ENCODE measurements around the gene CKM.
"Not testable (repeated sequence)": the region's sequence is repeated elsewhere in the genome, so short reads cannot be mapped to it uniquely, and the experiment has no call there.

CKM gene

DNA sequence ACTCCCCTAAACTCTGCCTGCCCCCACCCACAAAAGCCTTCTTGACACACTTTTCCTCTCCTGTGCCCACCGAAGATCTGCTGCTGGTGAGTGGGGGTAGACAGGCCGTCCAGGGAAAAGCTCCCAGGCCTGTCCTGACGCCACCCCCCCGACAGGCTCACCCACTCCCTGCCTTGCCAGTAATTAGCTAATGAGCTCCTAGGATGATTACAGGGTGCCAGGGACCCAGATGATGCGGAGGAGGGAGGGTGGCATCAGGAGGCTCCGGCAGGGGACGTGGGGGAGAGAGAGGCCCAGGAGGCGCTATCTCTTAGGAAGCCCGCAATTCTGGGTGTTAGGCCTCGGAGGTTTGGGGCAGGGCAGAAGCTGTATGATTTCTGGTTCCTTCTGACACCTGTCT, 44.6 kb downstream of the CKM start:
- ATAC-seq (ENCODE audit: low read depth) (no peak), DNase-seq (ENCODE audit: low spot score in 2 of 2) (no peak)
- peaks cover 27% of the 10 kb centered on the region for H3K36me3 Mint-ChIP-seq
- H3K4me1 Mint-ChIP-seq, result no peaks in the 10 kb centered on the region
- no peaks in the 10 kb centered on the region for H3K9me3 Mint-ChIP-seq
- H3K27me3 Mint-ChIP-seq, result no peaks in the 10 kb centered on the region
- H3K4me3 Mint-ChIP-seq, result no peak overlapping the region
- H3K27ac Mint-ChIP-seq, result no peak overlapping the region

DNA sequence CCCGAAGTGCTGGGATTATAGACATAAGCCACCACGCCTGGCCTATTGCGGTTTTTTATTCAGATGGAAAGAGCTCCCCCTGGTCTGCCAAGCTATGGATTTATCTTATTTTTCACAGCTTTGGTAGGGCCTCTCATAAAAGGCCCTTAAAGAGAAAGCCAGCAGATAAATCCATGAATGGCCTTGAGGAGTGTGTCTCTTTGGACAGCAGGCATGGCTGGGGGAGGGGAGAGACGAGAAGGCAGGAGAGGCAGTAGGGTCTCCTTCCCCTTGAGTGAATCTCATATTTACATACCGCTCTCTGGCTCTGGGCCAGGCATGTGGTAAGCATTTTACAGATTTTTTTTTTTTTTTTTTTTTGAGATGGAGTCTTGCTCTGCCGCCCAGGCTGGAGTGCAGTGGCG, 46.4 kb downstream of the CKM start:
- no peak overlapping the region for H3K4me3 Mint-ChIP-seq
- no peaks in the 10 kb centered on the region for H3K27me3 Mint-ChIP-seq
- H3K4me1 Mint-ChIP-seq, result no peaks in the 10 kb centered on the region
- no peaks in the 10 kb centered on the region for H3K9me3 Mint-ChIP-seq
- peaks cover 32% of the 10 kb centered on the region for H3K36me3 Mint-ChIP-seq
- ATAC-seq (ENCODE audit: low read depth) (no peak), DNase-seq (ENCODE audit: low spot score in 2 of 2) (no peak)
- no peak overlapping the region for H3K27ac Mint-ChIP-seq

DNA sequence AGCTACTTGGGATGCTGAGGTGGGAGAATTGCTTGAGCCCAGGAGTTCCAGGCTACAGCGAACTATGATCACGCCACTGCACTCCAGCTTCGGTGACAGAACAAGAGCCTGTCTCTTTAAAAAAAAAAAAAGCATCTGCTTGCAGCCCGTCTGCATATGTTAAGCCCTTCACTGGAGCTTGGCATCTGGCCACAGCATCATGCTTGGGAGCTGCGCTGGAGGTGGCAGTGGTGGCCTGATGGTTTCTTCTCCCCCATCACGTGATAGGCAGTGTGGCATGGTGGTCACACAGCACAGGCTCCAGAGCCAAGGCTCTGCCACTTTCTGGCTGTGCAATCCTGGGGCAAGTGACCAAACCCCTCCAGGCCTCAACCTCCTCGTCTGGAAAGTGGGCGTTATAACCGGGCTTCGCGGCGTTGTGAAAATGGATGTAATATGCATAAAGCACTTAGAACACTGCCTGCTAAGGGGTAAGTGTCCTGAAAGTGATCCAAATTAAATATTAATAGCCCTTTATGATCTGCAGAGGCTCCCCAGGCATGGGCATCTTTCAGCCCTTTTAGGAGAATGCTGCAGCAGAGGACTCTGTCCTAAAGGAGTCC, 47.2 kb downstream of the CKM start:
- Mint-ChIP-seq H3K4me3 (no peak overlapping the region), H3K9me3 (no peaks in the 10 kb centered on the region), H3K4me1 (no peaks in the 10 kb centered on the region), H3K27me3 (no peaks in the 10 kb centered on the region), H3K36me3 (peaks cover 30% of the 10 kb centered on the region), H3K27ac (no peak overlapping the region)
- ATAC-seq (ENCODE audit: low read depth) (no peak), DNase-seq (ENCODE audit: low spot score in 2 of 2) (no peak)

DNA sequence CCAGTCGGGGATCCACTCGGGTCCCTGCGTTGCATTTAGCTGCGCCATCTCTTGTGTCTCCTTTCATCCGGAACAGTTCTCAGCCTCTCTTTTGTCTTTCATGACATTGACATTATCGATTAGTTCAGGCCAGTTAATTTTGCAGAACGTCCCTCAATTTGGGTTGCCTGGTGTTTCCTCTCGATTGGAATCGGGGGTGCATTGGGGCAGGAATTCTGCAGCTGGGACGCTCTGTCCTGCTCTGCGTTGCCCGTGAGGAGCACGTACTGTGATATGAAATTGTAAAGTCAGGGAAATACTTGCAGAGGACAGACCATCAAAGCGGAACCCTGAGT, 49.2 kb downstream of the CKM start:
- DNase-seq (ENCODE audit: low spot score in 2 of 2), result no peak
- Mint-ChIP-seq H3K9me3 (no peaks in the 10 kb centered on the region), H3K27me3 (no peaks in the 10 kb centered on the region), H3K27ac (no peak overlapping the region), H3K4me3 (no peak overlapping the region), H3K36me3 (peaks cover 24% of the 10 kb centered on the region), H3K4me1 (no peaks in the 10 kb centered on the region)
- ATAC-seq (ENCODE audit: low read depth), result no peak

DNA sequence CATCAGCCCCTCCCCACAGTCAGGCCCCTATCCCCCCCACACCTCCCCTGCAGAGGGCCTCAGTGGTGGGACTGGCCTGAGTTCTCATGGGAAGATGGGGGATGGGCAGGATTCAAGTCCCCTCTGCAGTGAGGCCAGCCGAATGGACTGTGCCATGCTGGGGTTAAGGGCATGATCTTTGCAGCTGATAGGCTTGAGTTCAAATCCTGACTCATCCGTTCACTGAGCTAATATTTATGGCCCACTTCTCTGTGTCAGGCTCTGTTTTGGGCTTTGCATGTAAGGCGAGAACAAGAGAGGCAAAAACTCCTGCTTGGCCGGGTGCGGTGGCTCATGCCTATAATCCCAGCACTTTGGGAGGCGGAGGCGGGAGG, 51.0 kb downstream of the CKM start:
- Mint-ChIP-seq H3K4me1 (no peaks in the 10 kb centered on the region), H3K4me3 (no peak overlapping the region), H3K27ac (no peak overlapping the region), H3K9me3 (no peaks in the 10 kb centered on the region), H3K36me3 (peaks cover 20% of the 10 kb centered on the region), H3K27me3 (no peaks in the 10 kb centered on the region)
- ATAC-seq (ENCODE audit: low read depth), result no peak
- no peak for DNase-seq (ENCODE audit: low spot score in 2 of 2)

DNA sequence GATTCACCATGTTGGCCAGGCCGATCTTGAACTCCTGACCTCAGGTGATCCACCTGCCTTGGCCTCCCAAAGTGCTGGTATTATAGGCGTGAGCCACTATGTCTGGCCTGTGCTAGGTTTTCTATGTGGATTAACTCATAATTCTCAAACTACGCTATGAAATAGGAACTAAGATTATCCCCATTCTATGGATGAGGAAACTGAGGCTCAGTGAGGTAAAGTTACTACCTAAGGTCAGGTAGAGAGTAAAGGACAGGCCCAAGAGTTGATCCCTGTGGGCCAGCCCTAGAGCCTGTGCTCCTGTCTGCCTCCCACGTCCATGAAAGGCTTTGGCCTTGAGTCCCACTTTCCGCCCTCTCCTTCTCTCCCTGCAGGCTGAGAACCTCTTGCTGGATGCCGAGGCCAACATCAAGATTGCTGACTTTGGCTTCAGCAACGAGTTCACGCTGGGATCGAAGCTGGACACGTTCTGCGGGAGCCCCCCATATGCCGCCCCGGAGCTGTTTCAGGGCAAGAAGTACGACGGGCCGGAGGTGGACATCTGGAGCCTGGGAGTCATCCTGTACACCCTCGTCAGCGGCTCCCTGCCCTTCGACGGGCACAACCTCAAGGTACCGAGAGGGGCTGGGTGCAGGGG, 51.5 kb downstream of the CKM start:
- Mint-ChIP-seq H3K4me1 (no peaks in the 10 kb centered on the region), H3K9me3 (no peaks in the 10 kb centered on the region), H3K4me3 (no peak overlapping the region), H3K27ac (no peak overlapping the region), H3K27me3 (no peaks in the 10 kb centered on the region), H3K36me3 (peaks cover 19% of the 10 kb centered on the region)
- ATAC-seq (ENCODE audit: low read depth) (no peak), DNase-seq (ENCODE audit: low spot score in 2 of 2) (no peak)

DNA sequence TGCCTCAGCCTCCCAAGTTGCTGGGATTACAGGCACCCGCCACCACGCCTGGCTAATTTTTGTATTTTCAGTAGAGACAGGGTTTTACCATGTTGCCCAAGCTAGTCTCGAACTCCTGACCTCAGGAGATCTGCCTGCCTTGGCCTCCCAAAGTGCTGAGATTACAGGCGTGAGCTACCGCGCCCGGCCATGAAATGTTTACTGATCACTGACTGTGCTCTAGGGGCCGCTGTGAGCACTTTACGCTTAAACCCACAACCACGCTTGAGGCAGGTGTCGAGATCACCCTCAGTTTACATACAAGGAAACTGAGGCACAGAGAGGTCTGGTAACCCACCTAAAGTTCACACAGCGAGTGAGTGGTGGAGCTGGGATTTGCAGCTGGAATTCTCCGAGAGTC, 52.7 kb downstream of the CKM start:
- ATAC-seq (ENCODE audit: low read depth); H3K27ac Mint-ChIP-seq; H3K4me1 Mint-ChIP-seq; DNase-seq (ENCODE audit: low spot score in 2 of 2); H3K4me3 Mint-ChIP-seq; H3K9me3 Mint-ChIP-seq; H3K27me3 Mint-ChIP-seq: not testable (repeated sequence)
- peaks cover 23% of the 10 kb centered on the region for H3K36me3 Mint-ChIP-seq

DNA sequence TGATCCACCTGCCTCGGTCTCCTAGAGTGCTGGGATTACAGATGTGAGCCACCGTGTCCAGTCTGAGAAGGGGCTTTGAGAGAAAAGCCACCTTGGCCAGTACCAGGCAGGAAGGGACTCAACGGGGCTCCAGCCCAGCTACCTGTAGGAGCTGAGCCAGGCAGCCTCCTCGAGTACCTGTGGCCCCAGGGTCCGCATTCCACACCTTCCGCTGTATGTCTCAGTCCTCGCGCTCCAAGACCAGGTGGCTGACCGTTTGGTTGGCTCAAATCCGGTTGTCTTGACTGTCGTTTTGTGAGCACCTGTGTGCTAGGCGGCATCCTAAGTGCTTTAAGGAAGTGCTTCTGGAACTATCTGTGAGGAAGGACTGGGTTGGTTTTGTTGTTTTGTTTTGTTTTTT, 55.4 kb downstream of the CKM start:
- H3K9me3 Mint-ChIP-seq, result no peaks in the 10 kb centered on the region
- H3K4me3 Mint-ChIP-seq, result no peak overlapping the region
- H3K4me1 Mint-ChIP-seq, result peaks cover 5% of the 10 kb centered on the region
- DNase-seq (ENCODE audit: low spot score in 2 of 2) (no peak), ATAC-seq (ENCODE audit: low read depth) (no peak)
- no peak overlapping the region for H3K27ac Mint-ChIP-seq
- H3K36me3 Mint-ChIP-seq, result peaks cover 17% of the 10 kb centered on the region
- H3K27me3 Mint-ChIP-seq, result no peaks in the 10 kb centered on the region

DNA sequence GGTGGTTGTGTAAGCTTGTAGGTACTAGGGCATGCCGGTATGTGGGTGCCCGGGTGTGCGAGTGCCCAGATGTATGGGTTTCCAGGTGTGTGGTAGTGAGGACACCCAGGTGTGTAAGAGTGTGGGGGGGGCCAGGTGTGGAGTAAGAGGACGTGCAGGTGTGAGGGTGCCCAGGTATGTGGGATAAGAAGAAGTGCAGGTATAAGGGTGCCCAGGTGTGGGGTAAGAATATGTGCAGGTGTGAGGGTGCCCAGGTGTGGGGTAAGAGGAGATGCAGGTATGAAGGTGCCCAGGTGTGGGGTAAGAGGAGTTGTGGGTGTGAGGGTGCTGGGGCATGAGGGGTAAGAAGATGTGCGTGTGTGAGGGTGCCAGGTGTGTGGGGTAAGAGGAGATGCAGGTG, 57.3 kb downstream of the CKM start:
- peaks cover 12% of the 10 kb centered on the region for H3K36me3 Mint-ChIP-seq
- H3K4me3 Mint-ChIP-seq, result no peak overlapping the region
- H3K9me3 Mint-ChIP-seq, result no peaks in the 10 kb centered on the region
- no peak overlapping the region for H3K27ac Mint-ChIP-seq
- H3K4me1 Mint-ChIP-seq, result peaks cover 5% of the 10 kb centered on the region
- DNase-seq (ENCODE audit: low spot score in 2 of 2) (no peak), ATAC-seq (ENCODE audit: low read depth) (no peak)
- H3K27me3 Mint-ChIP-seq, result no peaks in the 10 kb centered on the region

DNA sequence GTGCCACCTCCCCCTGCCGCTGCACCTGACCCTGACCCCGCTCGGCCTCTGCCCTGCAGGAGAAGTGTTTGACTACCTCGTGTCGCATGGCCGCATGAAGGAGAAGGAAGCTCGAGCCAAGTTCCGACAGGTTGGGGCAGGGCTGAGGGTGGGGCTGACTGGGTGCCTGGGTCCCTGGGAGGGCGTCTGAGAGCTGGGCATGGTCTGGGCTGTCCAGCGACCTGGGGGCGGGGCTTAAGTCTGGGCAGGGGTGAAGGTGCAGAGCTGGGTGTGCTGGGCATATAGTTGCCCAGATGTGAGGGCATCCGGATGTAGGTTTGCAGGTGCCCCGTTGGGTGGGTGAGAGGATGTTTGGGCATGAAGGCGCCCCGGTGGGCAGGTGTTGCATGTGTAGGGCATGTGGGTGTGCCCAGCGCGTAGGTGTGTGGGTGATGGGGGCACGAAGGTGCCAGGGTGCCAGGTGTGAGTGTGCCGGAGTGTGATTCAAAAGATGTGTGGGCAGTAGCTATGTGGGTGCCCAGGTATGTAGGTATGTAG, 57.8 kb downstream of the CKM start:
- no peak overlapping the region for H3K27ac Mint-ChIP-seq
- H3K36me3 Mint-ChIP-seq, result peaks cover 12% of the 10 kb centered on the region
- H3K27me3 Mint-ChIP-seq, result no peaks in the 10 kb centered on the region
- ATAC-seq (ENCODE audit: low read depth), result no peak
- DNase-seq (ENCODE audit: low spot score in 2 of 2), result no peak
- H3K9me3 Mint-ChIP-seq, result no peaks in the 10 kb centered on the region
- peaks cover 5% of the 10 kb centered on the region for H3K4me1 Mint-ChIP-seq
- no peak overlapping the region for H3K4me3 Mint-ChIP-seq

DNA sequence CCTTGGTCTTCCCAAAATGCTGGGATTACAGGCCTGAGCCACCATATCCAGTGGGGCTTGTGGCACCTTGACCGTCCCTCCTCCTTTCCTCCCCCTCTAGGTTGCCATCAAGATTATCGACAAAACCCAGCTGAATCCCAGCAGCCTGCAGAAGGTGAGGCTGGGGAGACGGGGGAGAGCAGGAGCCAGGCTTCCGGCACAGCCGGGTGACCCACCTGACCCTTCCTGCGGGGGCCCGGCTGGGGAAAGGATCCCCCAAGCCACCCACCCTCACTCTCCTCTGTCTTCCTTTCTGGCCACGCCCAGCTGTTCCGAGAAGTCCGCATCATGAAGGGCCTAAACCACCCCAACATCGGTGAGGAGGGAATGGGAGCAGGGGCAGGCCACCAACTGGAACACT, 59.7 kb downstream of the CKM start:
- H3K9me3 Mint-ChIP-seq, result no peaks in the 10 kb centered on the region
- no peaks in the 10 kb centered on the region for H3K27me3 Mint-ChIP-seq
- peaks cover 11% of the 10 kb centered on the region for H3K36me3 Mint-ChIP-seq
- no peak overlapping the region for H3K4me3 Mint-ChIP-seq
- peaks cover 7% of the 10 kb centered on the region for H3K4me1 Mint-ChIP-seq
- ATAC-seq (ENCODE audit: low read depth) (no peak), DNase-seq (ENCODE audit: low spot score in 2 of 2) (no peak)
- no peak overlapping the region for H3K27ac Mint-ChIP-seq

DNA sequence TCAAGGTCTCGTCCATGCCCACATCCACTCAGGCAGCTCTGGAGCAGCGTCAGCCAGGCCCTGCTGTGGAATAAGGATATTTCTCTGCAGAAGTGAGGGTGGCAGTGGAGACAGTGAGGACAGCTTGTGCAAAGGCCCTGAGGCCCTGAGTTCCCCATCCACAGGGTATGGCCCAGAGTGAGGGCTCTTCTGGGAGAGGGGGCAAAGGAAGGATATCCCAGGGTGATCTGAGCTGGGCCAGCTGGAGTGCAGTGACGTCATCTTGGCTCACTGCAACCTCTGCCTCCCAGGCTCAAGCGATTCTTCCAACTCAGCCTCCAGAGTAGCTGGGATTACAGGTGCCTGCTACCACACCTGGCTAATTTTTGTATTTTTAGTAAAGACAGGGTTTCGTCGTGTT, 60.1 kb downstream of the CKM start:
- H3K36me3 Mint-ChIP-seq, result peaks cover 11% of the 10 kb centered on the region
- ATAC-seq (ENCODE audit: low read depth) (no peak), DNase-seq (ENCODE audit: low spot score in 2 of 2) (no peak)
- H3K27ac Mint-ChIP-seq, result no peak overlapping the region
- H3K9me3 Mint-ChIP-seq, result no peaks in the 10 kb centered on the region
- H3K4me1 Mint-ChIP-seq, result peaks cover 7% of the 10 kb centered on the region
- H3K4me3 Mint-ChIP-seq, result no peak overlapping the region
- H3K27me3 Mint-ChIP-seq, result no peaks in the 10 kb centered on the region

DNA sequence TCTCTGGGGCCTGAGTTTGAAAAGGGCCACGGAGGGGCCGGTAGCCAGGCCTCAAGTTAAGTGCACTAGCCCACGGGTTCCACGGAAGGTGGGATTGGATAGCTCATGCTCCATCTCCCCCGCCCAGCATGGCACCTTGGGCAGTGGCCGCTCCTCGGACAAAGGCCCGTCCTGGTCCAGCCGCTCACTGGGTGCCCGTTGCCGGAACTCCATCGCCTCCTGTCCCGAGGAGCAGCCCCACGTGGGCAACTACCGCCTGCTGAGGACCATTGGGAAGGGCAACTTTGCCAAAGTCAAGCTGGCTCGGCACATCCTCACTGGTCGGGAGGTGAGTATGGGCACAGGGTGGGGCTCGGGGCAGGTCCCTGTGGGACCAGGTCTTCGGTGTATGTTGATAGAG, 63.8 kb downstream of the CKM start:
- ATAC-seq (ENCODE audit: low read depth), result no peak
- H3K27ac Mint-ChIP-seq, result no peak overlapping the region
- no peak overlapping the region for H3K4me3 Mint-ChIP-seq
- H3K36me3 Mint-ChIP-seq, result peaks cover 3% of the 10 kb centered on the region
- peaks cover 9% of the 10 kb centered on the region for H3K4me1 Mint-ChIP-seq
- H3K9me3 Mint-ChIP-seq, result no peaks in the 10 kb centered on the region
- DNase-seq (ENCODE audit: low spot score in 2 of 2), result no peak
- no peaks in the 10 kb centered on the region for H3K27me3 Mint-ChIP-seq

DNA sequence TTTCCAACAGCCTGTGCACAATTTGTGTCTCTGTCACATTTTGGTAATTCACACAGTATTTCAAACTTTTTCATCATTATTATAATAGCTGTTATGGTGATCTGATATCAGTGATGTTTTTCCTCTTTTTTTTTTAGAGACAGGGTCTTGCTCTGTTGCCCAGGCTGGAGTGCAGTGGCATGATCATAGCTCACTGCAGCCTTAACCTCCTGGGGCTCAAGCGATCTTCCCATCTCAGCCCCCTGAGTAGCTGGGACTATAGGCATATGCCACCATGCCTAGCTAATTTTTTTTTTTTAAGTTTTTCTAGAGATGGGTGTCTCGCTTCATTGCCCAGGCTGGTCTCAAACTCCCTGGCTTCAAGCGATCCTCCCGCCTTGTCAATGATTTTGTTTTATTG, 65.8 kb downstream of the CKM start:
- DNase-seq (ENCODE audit: low spot score in 2 of 2) (no peak), ATAC-seq (ENCODE audit: low read depth) (no peak)
- Mint-ChIP-seq H3K27me3 (no peaks in the 10 kb centered on the region), H3K36me3 (peaks cover 1% of the 10 kb centered on the region), H3K9me3 (no peaks in the 10 kb centered on the region), H3K27ac (no peak overlapping the region), H3K4me1 (peaks cover 27% of the 10 kb centered on the region), H3K4me3 (no peak overlapping the region)
